ENCODE results near the gene PGR.

Gene PGR

DNA sequence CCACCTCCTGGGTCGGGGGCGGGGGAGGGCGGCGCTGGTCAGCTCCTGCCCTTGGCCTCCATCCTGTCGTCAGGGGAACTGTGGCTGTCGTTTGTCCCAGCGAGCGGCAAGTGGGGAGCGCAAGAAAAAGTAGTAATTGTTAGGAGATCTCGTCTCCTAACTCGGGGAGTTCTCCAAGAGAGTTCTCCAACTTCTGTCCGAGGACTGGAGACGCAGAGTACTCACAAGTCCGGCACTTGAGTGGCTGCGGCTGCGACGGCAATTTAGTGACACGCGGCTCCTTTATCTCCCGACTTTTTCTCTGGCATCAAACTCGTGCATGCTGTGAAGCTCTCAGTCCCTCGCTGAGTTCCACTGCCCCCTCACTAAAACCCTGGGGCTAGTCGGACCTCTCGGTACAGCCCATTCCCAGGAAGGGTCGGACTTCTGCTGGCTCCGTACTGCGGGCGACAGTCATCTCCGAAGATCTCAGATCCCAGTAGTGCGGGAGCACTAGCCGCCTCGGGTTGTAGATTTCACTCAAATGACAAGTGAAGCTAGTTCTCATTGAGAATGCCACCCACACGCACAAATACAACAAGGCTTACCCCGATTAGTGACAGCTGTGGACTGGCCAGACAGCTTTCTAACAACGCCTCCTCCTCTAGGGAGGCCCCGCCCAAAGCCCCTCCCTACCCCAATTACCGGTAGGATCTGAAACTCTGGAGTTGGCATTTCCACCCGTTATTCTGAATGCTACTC lies at the start of gene PGR:
Gene PGR (minus strand): TSS at position 611 of the 741 bp plus-strand sequence. CDS start 743 bp downstream, outside the sequence.
- TF ChIP-seq, protein P1, sequence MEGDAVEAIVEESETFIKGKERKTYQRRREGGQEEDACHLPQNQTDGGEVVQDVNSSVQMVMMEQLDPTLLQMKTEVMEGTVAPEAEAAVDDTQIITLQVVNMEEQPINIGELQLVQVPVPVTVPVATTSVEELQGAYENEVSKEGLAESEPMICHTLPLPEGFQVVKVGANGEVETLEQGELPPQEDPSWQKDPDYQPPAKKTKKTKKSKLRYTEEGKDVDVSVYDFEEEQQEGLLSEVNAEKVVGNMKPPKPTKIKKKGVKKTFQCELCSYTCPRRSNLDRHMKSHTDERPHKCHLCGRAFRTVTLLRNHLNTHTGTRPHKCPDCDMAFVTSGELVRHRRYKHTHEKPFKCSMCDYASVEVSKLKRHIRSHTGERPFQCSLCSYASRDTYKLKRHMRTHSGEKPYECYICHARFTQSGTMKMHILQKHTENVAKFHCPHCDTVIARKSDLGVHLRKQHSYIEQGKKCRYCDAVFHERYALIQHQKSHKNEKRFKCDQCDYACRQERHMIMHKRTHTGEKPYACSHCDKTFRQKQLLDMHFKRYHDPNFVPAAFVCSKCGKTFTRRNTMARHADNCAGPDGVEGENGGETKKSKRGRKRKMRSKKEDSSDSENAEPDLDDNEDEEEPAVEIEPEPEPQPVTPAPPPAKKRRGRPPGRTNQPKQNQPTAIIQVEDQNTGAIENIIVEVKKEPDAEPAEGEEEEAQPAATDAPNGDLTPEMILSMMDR (IDR thresholded peaks at IDR 0.05; ENCODE audit: low read depth, low read length, missing control alignments) = no peak
- no peak within 1 kb of the TSS for H3K4me3 ChIP-seq (ENCODE audit: low read depth, low read length)
- DNase-seq (ENCODE audit: low read depth) = no peak

DNA sequence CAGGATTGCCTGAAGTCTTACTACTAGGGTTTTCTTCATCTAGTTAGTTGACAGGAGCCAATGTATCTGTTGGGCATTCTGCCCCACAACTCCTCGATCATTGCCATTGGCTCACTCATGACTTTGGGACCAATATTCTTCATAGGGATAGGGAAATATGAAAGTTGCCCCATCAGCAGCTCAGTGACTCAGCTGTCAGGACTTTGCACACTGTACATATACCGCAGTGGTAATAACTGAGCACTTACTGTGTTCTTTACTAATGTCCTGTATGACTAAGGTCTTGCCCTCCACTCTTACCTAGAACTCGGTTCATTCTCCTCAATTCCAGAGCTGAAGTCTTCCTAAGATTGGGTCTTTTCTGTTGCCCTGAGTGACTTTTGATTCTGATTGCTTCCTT lies 46.8 kb upstream of the PGR start:
- TF ChIP-seq, protein P1 (IDR thresholded peaks at IDR 0.05; ENCODE audit: low read depth, low read length, missing control alignments) = no peak
- no peak overlapping the region for H3K4me3 ChIP-seq (ENCODE audit: low read depth, low read length)
- DNase-seq (ENCODE audit: low read depth) = no peak

DNA sequence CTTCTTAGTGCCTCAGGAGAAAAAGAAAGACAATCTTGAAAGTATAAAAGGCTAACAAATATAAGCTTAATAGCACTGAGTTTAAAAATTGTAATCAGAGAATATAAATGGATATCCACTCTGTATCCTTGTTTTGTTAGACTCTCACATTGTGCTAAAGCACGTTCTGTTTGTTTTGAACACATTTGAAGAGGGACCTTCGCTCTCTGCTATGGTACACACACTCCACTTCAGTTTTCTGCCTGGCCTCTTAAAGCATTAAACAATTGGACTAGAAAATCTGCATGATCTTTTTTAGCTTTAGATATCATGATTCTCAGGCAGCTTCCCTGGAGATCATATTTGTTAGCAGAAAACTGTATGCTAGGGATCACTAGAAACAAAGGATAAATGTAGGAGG lies 40.3 kb upstream of the PGR start:
- no peak for DNase-seq (ENCODE audit: low read depth)
- H3K4me3 ChIP-seq (ENCODE audit: low read depth, low read length) = no peak overlapping the region
- TF ChIP-seq, protein P1 (IDR thresholded peaks at IDR 0.05; ENCODE audit: low read depth, low read length, missing control alignments) = no peak

DNA sequence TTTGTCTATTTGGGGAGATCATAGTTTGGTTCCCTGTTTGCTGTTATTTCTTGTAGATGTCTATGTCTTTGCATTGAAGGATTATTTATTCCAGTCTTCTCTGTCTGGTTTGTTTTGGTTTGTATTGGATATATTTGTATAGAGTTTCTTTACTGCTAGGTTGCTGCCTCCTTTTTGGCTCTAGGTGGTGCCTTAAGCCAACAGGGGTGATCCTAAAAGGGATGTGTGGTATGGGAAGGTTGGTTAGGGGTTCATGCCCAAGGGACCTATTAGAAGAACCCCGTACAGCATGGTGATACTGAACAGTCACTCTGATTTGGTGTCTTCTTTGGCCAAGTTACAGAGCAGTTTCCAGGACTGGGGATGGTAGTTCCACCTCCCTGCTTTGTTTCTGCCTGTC lies 36.4 kb upstream of the PGR start:
- DNase-seq (ENCODE audit: low read depth) = no peak
- TF ChIP-seq, protein P1 (IDR thresholded peaks at IDR 0.05; ENCODE audit: low read depth, low read length, missing control alignments) = no peak
- H3K4me3 ChIP-seq (ENCODE audit: low read depth, low read length) = no peak overlapping the region

DNA sequence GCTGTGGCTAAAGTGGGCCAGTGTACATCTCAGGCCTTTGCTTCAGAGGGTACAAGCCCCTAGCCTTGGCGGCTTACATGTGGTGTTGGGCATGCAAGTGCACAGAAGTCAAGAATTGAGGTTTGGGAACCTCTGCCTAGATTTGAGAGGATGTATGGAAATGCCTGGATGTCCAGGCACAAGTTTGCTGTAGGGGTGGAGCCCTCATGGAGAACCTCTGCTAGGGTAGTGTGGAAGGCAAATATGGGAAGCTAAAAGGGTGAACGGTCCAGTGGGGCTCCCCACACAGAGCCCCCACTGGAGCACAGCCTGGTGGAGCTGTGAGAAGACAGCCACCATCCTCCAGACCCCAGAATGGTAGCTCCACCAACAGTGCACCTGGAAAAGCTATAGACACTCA lies 28.5 kb upstream of the PGR start:
- TF ChIP-seq, protein P1 (IDR thresholded peaks at IDR 0.05; ENCODE audit: low read depth, low read length, missing control alignments) = no peak

DNA sequence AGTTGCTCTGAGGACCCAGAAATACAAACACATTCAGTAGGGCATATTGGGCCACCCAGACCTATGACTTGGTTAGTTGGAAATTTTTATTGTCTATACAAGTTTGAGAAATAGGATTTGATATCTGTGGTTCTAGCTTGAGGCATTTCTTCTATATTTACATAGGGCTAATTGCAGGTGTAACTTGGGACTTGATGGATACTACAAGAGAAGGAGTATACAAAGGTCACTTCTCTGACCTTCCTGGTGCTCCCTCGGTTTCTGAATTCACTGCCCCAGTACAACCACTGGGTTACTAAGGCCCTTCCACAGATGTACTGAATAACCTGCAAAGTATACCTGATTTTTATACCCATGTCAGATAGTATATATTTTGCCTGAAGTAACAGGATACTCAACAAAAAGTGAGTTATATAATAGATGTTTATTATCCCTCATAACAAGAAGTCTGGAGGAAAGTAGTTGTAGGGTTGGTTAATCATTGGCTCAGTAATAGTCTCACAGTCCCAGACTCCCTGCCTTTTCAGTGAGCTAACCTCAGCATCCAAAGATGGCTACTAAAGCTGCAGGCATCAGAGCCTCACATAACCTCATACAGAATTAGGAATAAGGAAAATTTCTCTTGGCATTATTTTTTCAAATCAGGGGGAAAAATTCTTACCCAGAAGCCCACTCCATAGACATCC lies 8.8 kb upstream of the PGR start:
- TF ChIP-seq, protein P1 (IDR thresholded peaks at IDR 0.05; ENCODE audit: low read depth, low read length, missing control alignments) = no peak
- no peak overlapping the region for H3K4me3 ChIP-seq (ENCODE audit: low read depth, low read length)
- DNase-seq (ENCODE audit: low read depth) = no peak

More for the DNA sequence above, 28.5 kb upstream of the PGR start:
- DNase-seq (ENCODE audit: low read depth) = no peak
- H3K4me3 ChIP-seq (ENCODE audit: low read depth, low read length) = no peak overlapping the region

Measured in GM12864 (cell line).